ENCODE data around the gene HMGN2. TPM values are rescaled to one million over a fixed set of nuclear protein-coding genes. Genes with fewer than 3 reads are reported as not detected.

HMGN2 gene
- total RNA-seq, 1 donor: 223 TPM

DNA sequence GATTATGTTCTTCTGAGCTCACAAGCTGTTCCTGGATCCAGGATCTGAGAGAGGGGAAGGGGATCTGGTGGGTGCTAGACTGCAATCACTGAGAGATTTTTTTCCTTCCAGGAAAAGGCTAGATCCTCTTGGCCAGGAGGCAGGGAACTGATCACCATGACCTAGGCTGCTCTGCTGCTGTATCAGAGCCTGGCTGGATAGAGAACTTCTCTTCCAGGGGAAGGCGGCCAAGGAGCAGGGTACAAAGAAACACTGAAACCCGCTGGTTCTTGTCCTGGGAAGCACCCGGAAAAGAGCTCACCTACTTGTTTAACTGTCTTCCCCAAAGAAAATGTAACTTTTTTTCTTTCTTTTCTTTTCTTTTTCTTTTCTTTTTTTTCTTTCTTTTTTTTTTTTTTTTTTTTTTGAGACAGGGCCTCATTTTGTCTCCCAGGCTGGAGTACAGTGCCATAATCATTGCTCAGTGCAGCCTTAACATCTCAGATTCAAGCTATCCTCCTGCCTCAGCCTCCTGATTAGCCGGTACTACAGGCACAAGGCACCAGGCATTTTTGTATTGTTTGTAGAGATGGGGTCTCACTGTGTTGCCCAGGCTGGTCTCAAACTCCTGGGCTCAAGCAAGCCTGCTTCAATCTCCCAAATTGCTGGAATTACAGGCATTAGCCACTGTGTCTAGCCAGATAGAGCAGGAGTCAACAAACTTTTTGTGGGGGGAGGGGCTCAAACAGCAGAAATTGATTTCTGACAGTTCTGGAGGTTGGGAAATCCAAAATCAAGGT, 44.9 kb downstream of the HMGN2 start:
- DNase-seq (ENCODE audit: low read depth): no peak
- H3K4me3 ChIP-seq (ENCODE audit: low read depth, low read length): no peak overlapping the region
- TF ChIP-seq, protein P1, sequence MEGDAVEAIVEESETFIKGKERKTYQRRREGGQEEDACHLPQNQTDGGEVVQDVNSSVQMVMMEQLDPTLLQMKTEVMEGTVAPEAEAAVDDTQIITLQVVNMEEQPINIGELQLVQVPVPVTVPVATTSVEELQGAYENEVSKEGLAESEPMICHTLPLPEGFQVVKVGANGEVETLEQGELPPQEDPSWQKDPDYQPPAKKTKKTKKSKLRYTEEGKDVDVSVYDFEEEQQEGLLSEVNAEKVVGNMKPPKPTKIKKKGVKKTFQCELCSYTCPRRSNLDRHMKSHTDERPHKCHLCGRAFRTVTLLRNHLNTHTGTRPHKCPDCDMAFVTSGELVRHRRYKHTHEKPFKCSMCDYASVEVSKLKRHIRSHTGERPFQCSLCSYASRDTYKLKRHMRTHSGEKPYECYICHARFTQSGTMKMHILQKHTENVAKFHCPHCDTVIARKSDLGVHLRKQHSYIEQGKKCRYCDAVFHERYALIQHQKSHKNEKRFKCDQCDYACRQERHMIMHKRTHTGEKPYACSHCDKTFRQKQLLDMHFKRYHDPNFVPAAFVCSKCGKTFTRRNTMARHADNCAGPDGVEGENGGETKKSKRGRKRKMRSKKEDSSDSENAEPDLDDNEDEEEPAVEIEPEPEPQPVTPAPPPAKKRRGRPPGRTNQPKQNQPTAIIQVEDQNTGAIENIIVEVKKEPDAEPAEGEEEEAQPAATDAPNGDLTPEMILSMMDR (IDR thresholded peaks at IDR 0.05; ENCODE audit: insufficient read depth, low read depth, low read length): no peak

- H3K4me3 ChIP-seq (ENCODE audit: low read depth, low read length): no peak overlapping the region
- TF ChIP-seq, protein P1 (IDR thresholded peaks at IDR 0.05; ENCODE audit: insufficient read depth, low read depth, low read length): no peak
- DNase-seq (ENCODE audit: low read depth): no peak
Measured at GRCh38 chr1:26517766-26518049, 45.5 kb downstream of the HMGN2 start.

DNA sequence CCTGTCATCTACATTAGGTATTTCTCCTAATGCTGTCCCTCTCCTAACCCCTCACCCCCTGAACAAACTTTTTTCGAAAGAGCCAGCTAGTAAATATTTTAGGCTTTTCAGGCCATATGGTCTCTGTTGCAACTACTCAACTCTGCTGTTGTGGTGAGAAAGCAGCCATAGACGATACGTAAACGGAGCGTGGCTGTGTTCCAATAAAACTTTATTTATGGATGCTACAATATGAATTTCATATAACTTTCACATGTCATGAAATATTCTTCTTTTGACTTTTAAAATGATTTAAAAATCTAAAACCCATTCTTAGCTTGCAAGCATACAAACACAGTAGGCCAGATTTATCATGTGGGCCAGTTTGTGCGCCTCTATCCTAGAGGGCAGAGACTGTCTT, 46.1 kb downstream of the HMGN2 start:
- H3K4me3 ChIP-seq (ENCODE audit: low read depth, low read length): no peak overlapping the region
- DNase-seq (ENCODE audit: low read depth): peak; percentile 16
- TF ChIP-seq, protein P1 (IDR thresholded peaks at IDR 0.05; ENCODE audit: insufficient read depth, low read depth, low read length): no peak

DNA sequence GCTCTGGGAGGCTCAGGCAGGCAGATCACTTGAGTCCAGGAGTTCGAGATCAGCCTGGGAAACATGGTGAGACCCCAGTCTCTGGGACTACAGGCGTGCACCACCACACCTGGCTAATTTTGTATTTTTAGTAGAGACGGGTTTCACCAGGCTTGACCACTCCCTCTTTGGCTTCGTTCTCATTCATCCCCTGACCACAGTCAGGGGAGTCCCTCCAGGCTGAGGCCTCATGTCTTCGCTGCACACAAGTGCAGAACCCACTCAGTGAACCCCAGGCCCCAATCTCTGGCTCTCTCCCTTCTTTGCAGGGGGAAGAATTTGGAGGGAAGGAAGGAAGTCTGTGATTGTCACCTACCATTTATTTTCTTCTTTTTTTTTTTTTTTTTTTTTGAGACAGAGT, 48.1 kb downstream of the HMGN2 start:
- no peak overlapping the region for H3K4me3 ChIP-seq (ENCODE audit: low read depth, low read length)
- TF ChIP-seq, protein P1 (IDR thresholded peaks at IDR 0.05; ENCODE audit: insufficient read depth, low read depth, low read length): no peak
- DNase-seq (ENCODE audit: low read depth): no peak

GRCh38 chr1:26521669-26522030, 49.4 kb downstream of the HMGN2 start:
- TF ChIP-seq, protein P1 (IDR thresholded peaks at IDR 0.05; ENCODE audit: insufficient read depth, low read depth, low read length): no peak
- no peak overlapping the region for H3K4me3 ChIP-seq (ENCODE audit: low read depth, low read length)
- DNase-seq (ENCODE audit: low read depth): no peak

DNA sequence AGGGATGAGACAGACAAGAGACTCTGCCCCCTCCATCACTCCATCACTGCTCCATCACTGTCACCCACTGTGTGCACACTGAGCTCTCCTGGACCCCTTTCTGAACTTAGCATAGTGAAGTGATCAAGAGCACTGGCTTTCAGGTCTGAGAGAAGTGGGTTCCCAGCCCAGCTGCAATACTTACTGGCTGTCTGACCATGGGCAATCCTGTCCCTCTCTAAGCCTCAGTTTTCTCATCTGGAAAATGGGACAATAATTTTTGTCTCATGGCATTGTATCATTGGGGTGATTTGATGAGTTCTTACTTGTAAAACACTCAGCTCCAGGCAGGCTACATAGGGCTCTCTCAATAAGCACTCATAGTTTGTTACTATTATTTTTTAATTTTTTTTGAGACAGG, 49.8 kb downstream of the HMGN2 start:
- no peak for DNase-seq (ENCODE audit: low read depth)
- TF ChIP-seq, protein P1 (IDR thresholded peaks at IDR 0.05; ENCODE audit: insufficient read depth, low read depth, low read length): no peak
- no peak overlapping the region for H3K4me3 ChIP-seq (ENCODE audit: low read depth, low read length)

GRCh38 chr1:26524181-26524580, 51.9 kb downstream of the HMGN2 start:
- TF ChIP-seq, protein P1 (IDR thresholded peaks at IDR 0.05; ENCODE audit: insufficient read depth, low read depth, low read length): no peak
- DNase-seq (ENCODE audit: low read depth): no peak
- H3K4me3 ChIP-seq (ENCODE audit: low read depth, low read length): no peak overlapping the region
